ENCODE measurements around the gene MPRIP.

- no peak for TF ChIP-seq SIN3A (IDR thresholded peaks at IDR 0.05; ENCODE audit: borderline replicate concordance, low read depth, low read length)
- no peak for TF ChIP-seq CTCF (IDR thresholded peaks at IDR 0.05)
- no peak for TF ChIP-seq YY1 (IDR thresholded peaks at IDR 0.05; ENCODE audit: low read depth)
- no peak for TF ChIP-seq GATA2 (CRISPR knock-in tag; IDR thresholded peaks at IDR 0.05)
These were observed 185.6 kb downstream of the MPRIP start for GRCh38 chr17:17227608-17228520.
